Brain pericyte (primary cell): Measurements from ENCODE around the gene CDH23.

Source experiments
- DNase-seq: peaks from one replicate; pipeline ENCODE4 v3.0.0-alpha.2; 2012; ENCODE audit warnings: low read depth, low spot score

The CDH23 gene

DNA sequence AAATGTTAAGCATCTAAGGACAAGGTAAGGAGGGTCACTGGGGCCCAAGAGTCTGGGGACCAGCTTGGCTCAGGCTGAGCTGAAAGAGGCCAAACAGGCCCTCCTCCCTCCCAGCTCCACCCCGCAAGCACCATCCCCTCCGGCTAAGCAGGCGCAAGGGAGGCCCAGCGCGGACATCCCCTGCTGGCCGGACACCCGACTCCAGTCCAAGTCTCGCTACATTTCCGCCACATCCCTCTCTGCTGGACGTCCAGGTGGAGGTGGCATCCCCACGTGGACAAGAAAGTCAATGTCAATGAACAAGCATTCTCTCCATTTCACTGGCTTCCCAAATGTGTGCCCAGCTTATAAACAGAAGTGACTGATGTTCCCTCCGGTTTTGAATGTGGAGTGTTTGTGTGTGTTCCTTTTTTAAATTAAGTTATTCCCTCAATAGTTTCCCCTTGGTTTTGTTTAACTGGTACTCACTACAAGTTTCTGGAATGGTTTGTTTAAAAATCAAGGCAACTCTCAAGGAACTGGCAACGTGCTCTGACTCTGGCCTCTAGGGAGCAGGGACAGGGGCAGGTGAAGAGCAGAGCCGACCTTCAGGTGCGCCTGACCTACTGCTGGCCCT is 418.9 kb downstream of the CDH23 start:
- DNase-seq = no peak

DNA sequence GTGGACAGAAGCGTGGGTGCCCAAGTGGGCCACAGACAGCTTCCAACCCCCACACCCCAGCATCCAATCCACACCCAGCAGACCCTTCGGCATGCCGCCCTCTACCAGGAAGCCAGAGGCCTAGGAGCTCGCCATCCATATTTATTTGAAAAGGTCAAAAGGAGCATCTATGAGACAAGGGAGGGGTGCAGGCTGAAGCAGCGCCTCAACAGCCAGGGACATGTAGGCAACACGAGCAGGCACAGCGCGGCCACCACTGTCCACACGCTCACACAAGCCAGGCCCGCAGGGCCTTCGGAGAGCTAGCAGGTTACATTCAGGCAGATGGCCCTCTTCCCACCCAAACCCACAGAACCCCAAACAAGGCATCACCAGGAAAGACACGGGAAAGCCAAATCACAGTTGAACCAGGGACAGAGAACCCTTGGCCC is 419.7 kb downstream of the CDH23 start:
- DNase-seq = no peak

DNA sequence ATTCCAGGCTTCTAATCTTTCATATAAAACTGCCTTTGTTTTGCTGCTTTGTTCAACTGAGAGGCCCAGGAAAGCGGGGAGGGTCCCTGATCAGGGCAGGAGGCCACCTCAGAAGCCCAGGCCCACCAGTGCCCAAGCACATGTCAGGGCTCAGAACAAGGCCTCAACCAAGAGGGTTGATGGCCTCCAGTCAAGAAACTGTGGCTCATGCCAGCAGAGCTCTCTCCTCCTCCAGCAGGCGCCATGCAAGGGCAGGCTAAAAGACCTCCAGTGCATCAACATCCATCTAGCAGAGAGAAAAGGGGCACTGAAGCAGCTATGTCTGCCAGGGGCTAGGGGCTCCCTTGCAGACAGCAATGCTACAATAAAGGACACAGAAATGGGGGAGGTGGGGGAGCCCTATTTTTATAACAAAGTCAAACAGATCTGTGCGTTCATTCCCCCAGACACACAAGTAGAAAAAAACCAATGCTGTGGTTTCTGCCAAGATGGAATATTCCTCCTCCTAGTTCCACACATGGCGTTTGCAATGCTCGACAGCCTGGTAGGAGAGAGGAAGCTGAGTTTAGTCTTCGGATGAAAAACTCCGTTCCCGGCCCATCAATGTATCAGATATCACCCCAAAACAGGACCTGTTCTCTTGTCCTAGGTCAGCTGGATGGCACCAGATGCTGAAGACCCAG is 420.4 kb downstream of the CDH23 start:
- no peak for DNase-seq

DNA sequence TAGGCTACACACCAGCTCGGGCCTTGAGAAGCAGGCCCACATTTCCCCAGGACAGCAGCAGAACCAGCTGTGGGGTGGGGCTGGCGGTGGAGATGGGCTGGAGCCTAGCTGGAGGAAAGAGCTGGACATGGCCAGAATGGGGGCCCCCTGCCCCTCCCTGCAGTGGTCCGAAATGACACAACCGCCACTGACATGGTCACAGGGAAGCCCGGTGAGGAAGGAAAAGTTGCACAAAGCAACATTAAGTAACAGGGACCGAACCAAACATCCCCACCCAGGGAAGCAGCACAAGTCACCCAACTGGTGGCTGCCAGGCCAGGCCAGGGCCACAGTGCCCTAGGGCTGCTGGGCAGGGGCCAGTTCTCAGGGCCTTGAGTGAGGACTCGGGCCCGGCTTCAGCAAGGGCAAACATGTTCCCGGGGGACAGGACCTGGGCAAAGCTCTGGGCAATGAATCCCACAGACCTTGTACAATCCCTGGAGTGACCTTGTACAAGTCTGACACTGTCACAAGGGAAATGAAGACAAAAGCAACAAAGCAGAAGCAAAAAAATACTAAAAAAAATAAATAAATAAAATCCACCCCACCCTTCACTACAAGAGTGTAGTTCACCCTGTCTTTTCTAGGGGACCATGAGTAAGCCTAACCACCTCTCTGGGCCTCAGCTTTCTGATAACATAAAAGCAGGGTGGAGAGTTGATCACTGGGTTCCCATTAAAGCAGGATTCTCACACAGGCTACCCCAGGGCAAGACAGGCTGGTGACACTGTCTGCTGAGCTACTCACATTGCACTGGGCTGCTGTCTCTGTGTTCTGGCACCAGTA is 421.3 kb downstream of the CDH23 start:
- no peak for DNase-seq

DNA sequence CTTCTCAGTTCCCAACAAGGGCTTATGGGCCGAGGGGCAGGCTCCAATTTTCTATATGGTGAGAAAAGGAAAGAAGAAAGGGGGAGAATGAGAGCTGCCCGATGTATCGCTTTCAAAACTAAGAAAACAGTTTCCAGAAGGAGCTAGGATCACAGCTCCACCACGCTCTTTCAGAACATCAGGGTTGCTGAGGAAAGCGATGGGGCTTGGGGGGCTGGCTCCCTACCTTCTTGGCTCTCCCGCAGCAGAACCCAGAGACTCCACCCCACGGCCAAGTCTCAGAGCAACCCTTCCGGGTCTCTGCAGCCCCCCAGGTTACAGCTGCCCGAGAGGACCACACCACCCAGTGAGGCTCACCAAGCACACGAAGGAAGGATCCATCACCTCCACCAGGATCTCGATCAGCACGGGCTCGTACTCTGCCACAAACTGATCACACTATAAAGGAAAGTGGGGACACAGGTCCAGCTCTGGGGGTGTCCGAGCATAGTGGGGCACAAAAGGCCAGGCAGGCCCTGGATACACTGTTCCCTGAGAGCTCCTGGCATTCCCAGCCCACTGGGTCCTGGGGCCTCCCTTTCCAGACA is 422.0 kb downstream of the CDH23 start:
- no peak for DNase-seq

DNA sequence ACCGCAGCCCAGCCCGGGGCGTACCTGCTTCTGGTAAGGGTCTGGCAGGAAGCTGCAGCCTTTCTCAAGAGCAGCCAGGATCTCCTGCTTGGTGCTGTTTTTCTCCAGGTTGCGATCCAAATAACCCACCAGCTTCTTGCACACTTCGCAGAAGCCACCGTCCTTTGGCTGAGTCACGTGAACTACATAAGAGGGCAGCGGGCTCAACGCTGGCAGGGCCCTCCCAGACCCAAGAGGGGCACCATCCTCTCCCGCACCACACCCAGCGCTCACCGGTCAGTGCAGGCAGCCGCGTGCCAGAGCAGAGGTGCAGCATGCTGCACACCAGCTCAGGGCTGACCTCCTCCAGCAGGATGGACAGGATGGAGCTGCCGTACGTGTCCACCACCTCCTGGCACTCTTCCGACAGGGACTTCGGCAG is 422.7 kb downstream of the CDH23 start:
- no peak for DNase-seq

DNA sequence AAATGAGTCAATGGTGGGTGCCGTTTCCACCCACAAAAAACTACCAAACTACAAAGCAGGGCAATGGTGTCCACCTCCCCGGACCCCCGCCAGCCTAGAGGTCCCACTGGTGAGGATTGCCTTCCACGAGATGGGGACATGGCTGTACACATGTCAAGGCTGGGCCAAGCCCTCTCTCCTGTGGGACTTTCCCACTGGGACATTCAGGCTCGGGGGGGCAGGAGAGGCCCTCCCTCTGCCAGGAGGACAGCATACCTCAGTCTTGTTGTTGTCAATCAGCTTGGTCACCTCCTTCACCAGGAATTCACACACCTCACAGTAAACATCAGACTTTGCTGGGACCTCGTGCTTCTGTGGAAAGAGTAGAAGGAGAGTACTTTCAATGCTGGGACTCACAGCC is 423.3 kb downstream of the CDH23 start:
- no peak for DNase-seq

DNA sequence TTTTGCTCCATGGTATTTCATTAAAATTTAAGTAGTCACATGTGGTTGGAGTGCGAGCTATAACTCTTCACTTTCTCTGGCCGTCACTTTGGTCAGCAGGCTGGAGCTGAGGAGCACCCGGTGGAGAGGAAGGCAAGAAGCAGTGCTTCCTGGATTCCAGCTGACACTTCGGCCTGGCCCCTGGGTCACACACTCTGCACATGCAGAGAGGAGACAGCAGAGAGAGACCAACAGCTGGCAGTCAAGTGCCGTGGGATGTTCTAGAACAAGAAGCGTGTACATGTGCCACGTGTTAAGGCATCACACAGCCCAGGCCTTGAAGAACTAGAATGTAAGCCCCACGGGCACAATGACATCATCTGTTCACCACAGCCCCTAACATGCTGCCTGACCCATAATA is 424.2 kb downstream of the CDH23 start:
- DNase-seq = no peak

DNA sequence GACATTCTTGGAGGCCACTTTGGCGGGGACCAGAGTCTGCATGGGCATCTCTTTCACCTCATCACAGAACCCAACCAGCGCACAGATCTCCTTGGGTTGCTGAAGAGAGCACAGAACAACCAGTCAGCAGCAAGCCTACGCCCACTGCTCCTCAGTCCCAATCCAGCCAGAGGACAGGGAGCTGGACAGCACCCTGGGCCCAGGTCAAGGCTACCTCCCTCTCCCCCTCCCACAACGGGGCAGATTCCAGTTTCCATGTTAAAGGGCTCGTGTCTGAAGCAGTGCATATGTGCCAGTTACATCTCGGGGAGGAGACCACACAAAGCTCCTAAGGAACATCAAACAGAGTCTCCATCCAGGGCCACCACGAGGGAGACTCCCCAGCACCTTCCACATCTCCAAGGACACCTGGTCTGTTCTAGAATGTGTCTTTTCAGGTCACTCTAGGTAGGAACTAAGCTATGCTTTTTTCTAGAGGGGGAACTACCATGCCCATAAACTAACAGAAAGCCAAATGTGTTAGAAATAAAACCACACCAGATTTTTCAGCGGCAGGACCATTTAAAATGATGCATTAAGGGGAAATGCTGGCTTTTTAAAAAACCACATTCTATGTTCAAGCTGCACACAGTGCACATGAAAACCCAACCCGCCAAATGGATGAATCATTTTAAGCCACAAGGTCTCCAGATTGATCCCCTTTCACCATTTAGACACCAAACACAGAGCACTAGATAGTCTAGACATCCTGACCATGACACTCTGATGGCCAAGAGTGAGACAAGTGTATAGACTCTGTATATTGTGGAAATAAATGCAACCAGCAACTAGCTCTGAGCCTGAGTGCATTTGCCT is 425.4 kb downstream of the CDH23 start:
- no peak for DNase-seq

DNA sequence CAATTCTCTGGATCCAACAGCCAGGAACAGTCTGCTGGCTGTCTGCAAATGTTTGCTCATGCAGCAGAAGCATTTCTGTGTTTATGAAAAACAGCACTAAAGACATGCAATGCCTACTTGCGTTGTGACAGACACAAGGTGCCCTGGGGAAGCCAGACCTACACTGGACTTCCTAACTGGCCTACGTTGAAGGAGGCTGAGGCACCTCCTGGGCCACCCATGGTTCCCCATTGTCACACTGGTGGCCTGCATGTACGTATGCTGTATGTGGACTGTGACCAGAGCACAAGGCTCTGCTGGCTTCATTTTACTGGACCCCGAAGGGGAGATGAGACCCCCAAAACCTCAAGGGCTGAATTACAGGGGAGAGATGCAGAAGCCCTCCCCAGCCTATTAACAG is 426.6 kb downstream of the CDH23 start:
- no peak for DNase-seq

DNA sequence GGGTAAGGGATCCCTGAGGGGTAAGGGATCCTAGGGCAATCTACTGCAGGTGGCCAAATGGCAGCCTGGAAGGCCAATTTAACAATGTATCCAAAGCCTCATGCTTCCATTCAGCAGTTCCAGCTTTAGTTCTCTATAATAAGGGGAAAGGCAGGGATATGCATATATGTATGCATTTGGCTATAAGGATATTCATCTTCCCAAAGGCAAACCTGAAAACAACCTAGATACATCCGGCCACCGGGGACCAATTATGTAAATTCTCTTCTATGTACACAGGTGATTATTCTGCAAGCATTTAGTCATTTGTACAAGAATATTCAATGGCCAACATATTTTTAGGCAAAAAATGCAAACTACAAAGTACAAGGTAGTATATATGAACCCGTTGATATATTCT is 427.6 kb downstream of the CDH23 start:
- DNase-seq = no peak

DNA sequence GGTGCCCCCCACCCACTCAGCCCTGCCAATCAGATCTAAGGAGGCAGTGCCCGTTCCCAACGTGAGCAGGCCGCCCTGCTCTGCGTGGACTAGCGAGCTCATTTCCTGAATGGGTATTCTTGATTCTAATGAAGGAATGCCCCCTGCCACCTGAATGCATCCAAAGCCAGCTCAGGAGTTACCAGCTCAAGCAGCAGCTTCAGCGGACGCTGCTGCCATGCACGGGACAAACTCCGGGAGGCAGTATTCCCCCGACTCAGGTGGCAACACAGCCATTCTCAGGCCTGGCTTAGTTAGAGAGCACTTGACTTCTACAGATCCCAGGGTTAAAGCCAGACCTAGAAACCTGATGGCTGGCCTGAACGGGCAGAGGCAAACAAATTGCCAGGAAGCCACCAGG is 428.5 kb downstream of the CDH23 start:
- no peak for DNase-seq

DNA sequence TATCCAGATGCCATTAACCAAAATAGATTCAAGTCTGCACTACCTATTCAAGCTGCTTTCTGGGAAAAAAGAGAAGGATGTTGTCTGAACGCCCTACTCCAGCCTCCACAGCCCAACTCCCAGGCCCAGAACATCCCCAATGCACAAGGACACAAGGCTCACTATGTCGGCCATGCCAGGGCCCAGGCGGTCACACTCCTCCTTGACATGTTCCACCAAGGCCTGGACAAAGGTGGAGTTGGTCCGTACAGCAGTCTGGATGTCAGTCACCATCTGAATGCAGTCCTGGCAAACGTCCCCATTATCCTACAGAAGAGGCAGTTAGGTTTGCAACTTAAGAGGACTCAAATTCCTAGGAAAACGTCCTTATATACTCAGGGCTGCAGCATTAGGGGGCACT is 431.1 kb downstream of the CDH23 start:
- DNase-seq = no peak

DNA sequence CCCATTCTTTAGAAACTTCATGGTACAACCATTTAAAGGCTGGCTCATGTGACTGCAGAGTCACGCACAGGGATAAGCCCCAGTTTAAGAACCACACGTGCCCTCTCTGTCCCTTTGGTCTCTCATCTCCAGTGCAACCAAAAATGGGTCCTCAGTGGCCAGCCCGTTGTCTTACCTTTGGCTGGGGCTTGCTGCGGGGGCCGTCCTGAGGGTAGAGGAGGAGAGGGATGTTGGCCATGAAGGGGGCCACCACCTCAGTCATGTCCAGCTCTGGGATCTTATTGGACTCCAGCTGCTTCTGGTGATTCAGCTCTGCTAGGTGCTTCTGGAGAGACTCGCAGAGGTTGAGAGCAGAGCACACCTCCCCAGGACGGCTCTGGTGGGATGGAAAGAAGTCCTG is 432.0 kb downstream of the CDH23 start:
- no peak for DNase-seq

DNA sequence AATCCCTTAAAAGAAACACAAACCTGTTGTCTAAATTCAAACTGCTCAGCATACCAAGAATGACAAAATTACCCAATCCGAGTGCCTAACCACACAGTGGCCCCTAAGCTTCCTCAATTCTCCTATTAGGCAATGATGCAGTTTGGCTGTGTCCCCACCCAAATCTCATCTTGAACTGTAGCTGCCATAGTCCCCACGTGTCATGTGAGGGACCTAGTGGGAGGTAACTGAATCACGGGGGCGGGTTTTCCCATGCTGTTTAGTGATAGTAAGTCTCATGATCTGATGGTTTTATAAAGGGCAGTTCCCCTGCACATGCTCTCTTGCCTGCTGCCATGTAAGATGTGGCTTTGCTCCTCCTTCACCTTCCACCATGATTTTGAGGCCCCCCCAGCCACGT is 432.5 kb downstream of the CDH23 start:
- no peak for DNase-seq

DNA sequence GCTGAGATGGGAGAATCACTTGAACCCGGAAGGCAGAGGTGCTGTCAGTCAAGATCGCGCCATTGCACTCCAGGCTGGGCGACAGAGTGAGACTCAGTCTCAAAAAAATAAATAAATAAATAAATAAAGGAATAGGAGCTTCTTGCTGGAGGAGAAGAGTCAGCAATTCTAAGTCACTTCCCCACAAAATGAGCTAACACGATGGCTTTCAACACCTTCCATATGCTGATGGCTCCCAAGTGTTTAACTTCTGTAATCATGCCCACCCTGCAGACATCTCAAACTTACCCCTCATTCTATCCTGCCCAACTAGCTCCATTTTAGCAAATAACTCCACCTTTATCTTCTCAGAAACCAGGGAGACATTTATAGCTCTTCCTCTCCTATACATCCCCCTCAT is 433.2 kb downstream of the CDH23 start:
- DNase-seq = no peak

DNA sequence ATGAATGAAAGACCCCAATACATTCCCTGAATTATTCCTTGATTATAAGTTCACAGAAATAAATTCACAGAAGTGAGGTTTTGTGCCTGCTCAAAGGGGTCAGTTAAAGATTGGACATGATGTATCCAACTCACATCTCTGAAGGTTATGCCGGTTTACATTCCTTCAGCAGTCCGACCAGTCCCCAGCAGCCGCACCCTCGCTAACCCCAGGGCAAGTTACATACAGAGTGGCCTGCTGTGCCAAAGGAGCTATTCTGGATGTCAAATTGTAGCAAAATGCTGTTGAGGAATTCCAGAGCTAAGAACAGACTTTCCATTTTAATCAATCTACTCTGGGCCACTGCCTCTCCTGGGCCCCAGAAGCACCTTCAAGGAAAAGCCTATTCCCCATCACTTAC is 434.0 kb downstream of the CDH23 start:
- no peak for DNase-seq

DNA sequence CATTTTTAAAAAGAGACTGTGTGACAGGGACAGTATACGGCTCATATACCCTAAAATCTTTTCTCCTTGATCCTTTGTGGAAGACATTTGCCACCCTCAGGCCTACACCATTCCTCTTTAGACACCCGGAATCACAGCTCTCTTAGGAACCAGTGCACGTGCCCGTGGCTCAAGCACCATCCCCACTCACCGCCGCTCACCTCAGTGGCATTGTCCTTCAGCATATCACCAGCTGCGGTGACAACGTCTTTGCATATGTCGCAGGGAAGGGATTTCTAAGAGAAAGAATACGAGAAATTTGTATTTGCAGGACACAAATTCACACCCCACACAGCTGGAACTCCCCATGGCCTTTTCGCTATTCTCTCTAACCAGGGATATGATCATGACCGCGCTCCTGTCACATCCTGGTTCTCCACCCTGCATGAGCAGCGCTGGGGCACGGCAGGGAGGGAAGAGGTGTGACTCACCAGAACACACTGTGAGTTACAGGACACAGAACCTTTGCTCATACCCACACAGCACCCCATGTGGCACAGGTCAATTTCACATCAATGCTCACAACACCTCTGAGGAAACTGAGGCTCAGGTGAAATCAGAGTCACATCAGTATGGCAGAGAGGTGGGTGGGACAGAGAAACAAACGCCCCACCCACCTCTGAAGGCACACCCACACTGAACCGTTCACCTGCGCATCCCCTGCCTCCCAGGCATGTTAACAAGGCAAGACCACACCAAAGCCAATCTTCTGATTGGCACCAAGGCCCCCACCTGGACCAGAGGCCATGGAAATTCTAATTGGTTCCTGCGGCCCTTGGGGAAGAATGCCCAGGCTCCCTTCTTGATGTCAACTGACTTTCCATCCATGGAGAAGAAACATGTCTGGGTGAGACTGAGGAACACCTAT is 435.2 kb downstream of the CDH23 start:
- no peak for DNase-seq

DNA sequence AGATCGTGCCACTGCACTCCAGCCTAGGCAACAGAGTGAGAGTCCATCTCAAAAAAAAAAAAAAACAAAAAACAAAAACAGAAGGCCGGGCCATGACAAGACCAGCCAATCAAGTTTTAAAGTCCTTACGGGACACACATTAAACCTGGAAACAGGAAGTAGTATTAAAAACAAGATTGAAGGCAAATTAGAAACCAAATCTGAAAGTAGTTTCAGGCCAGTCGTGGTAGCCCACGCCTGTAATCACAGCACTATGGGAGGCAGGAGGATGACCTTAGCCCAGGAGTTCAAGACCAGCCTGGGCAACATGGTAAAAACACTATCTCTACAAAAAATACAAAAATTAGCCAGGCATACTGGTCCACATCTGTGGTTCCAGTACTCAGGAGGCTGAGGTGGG is 436.2 kb downstream of the CDH23 start:
- DNase-seq = no peak
